NCI-H446 treated with DMSO at 0.1 percent for 48 hours (cell line): ENCODE measurements around the gene AGAP5.
A peak's percentile ranks its signal among the peaks of the same experiment; 100 is the strongest.
"Not testable (repeated sequence)": the region's sequence is repeated elsewhere in the genome, so short reads cannot be mapped to it uniquely, and the experiment has no call there.

Experiments
- DNase-seq: peaks from one replicate; lab custom pipeline; 2025; lab: John Stamatoyannopoulos, UW

Gene AGAP5

GRCh38 chr10:73697675-73698159 is at the start of gene AGAP5:
Gene AGAP5, minus strand, starts transcription at chr10:73698109. Its CDS starts 354 bp downstream, at chr10:73697755.
- not testable (repeated sequence) for DNase-seq

GRCh38 chr10:73746721-73747120 is 48.8 kb upstream of the AGAP5 start:
- no peak for DNase-seq

- no peak for DNase-seq
These were observed 46.7 kb upstream of the AGAP5 start for GRCh38 chr10:73744664-73744975.

GRCh38 chr10:73743905-73744663 is 46.2 kb upstream of the AGAP5 start, which contains the start of gene SEC24C:
Gene SEC24C, plus strand, starts transcription at chr10:73744372. Its CDS starts 2,461 bp downstream, at chr10:73746833.
- DNase-seq = peak; percentile 81

GRCh38 chr10:73743327-73743904 is 45.5 kb upstream of the AGAP5 start:
- no peak for DNase-seq

GRCh38 chr10:73742454-73742734 is 44.5 kb upstream of the AGAP5 start:
- DNase-seq = no peak

- not testable (repeated sequence) for DNase-seq
These were observed 42.8 kb upstream of the AGAP5 start for GRCh38 chr10:73740501-73741254.

GRCh38 chr10:73734796-73735305 is 36.9 kb upstream of the AGAP5 start:
- DNase-seq = no peak

GRCh38 chr10:73734028-73734720 is 36.3 kb upstream of the AGAP5 start:
- no peak for DNase-seq

- DNase-seq = no peak
These were observed 35.2 kb upstream of the AGAP5 start for GRCh38 chr10:73732931-73733623.

- DNase-seq = no peak
These were observed 34.5 kb upstream of the AGAP5 start for GRCh38 chr10:73732426-73732825.

GRCh38 chr10:73731588-73732375 is 33.9 kb upstream of the AGAP5 start:
- no peak for DNase-seq

- DNase-seq = peak; percentile 55
These were observed 32.4 kb upstream of the AGAP5 start for GRCh38 chr10:73730153-73730906.

- not testable (repeated sequence) for DNase-seq
These were observed 31.9 kb upstream of the AGAP5 start for GRCh38 chr10:73729781-73730152.

- DNase-seq = no peak
These were observed 25.6 kb upstream of the AGAP5 start for GRCh38 chr10:73723516-73723915.

GRCh38 chr10:73720561-73720960 is 22.7 kb upstream of the AGAP5 start:
- not testable (repeated sequence) for DNase-seq

GRCh38 chr10:73717556-73717955 is 19.6 kb upstream of the AGAP5 start:
- DNase-seq = no peak

- DNase-seq = no peak
These were observed 18.3 kb upstream of the AGAP5 start for GRCh38 chr10:73716251-73716650.

GRCh38 chr10:73715179-73716156 is 17.6 kb upstream of the AGAP5 start:
- DNase-seq = not testable (repeated sequence)
